Gastroesophageal sphincter (tissue), 4 donors: ENCODE measurements around the gene PMP22. TPM values are rescaled to one million over a fixed set of nuclear protein-coding genes. Genes with fewer than 3 reads are reported as not detected.

Experiments used
- ATAC-seq: fragments of 150-250 bp; one replicate; pipeline ENCODE4 v1.9.1; 2016; ENCODE audit warnings: mild to moderate bottlenecking, moderate library complexity
- H3K27ac ChIP-seq, 4 donors: fragments of 200-600 bp; sonication (generic) in 3 of 4; 1 replicate in 3 of 4; 2 replicates in 1 of 4; pipeline ENCODE4 v1.5.1; 2016 to 2019
- H3K27me3 ChIP-seq: fragments of 200-600 bp; sonication (generic); one replicate; pipeline ENCODE4 v1.5.1; 2019
- H3K36me3 ChIP-seq, 2 donors: fragments of 200-600 bp; sonication (generic); one replicate each; pipeline ENCODE4 v1.5.1; 2019; ENCODE audit warnings: control low read depth in 1 of 2
- H3K4me1 ChIP-seq, 3 donors: fragments of 200-600 bp; sonication (generic); 1 replicate in 2 of 3; 2 replicates in 1 of 3; pipeline ENCODE4 v1.5.1; 2016 to 2019; ENCODE audit warnings: control low read depth in 2 of 3
- H3K4me3 ChIP-seq, 2 donors: fragments of 200-600 bp; sonication (generic); one replicate each; pipeline ENCODE4 v1.5.1; 2019; ENCODE audit warnings: mild to moderate bottlenecking in 1 of 2, moderate library complexity in 1 of 2
- H3K9me3 ChIP-seq, 3 donors: fragments of 200-600 bp; sonication (generic); one replicate each; pipeline ENCODE4 v1.5.1; 2017 to 2019; ENCODE audit warnings: control low read depth in 2 of 3
- EP300 ChIP-seq: sonication (generic); formaldehyde crosslinking; IDR thresholded peaks from one replicate; pipeline ENCODE4 v1.6.1; 2017; ENCODE audit warnings: antibody characterized with exemption, mild to moderate bottlenecking
- POLR2A ChIP-seq, 2 donors: fragments of 450-650 bp; IDR thresholded peaks; one replicate each; pipeline ENCODE4 v1.6.1; 2017; ENCODE audit warnings: antibody characterized with exemption in 2 of 2, mild to moderate bottlenecking in 2 of 2, moderate library complexity in 1 of 2
- POLR2AphosphoS5 ChIP-seq: sonication (generic); formaldehyde crosslinking; IDR thresholded peaks from one replicate; pipeline ENCODE4 v1.6.1; 2017; ENCODE audit warnings: antibody characterized with exemption
- WGBS, 2 donors: methylation state at CpG; one replicate each; pipeline ENCODE4 v1.1.5; 2018; ENCODE audit warnings: low coverage in 1 of 2; 5-methylcytosine and 5-hydroxymethylcytosine counted together
- total RNA-seq, 4 donors: library from RNA; depleted of rRNA; stranded (reverse); fragments of >200 nt; gene quantifications; one replicate each; pipeline ENCODE4 v1.1.0, GENCODE V29; 2016
- TF ChIP-seq, protein P1 (sequence below), 4 experiments: fragments of 200-600 bp in 2 of 4; fragments of 450-650 bp in 2 of 4; sonication (generic) in 1 of 4; IDR thresholded peaks; one replicate each; pipeline ENCODE4 v1.5.1; 2017 to 2019; ENCODE audit warnings: antibody characterized with exemption in 4 of 4, mild to moderate bottlenecking in 2 of 4, moderate library complexity in 2 of 4

Gene PMP22
- total RNA-seq, 4 donors from 2014 or later: 145 to 268 (median 242) TPM

GRCh38 chr17:15307710-15308111, 42.6 kb upstream of the PMP22 start:
- Histone ChIP-seq H3K4me1 (peaks cover 0 to 13% (median 0%) of the 10 kb centered on the region in 3 donors), H3K36me3 (no peaks in the 10 kb centered on the region), H3K27me3 (no peaks in the 10 kb centered on the region), H3K27ac (no peak overlapping the region), H3K9me3 (no peaks in the 10 kb centered on the region), H3K4me3 (no peak overlapping the region)
- peak; percentile 78 for ATAC-seq
- no peak for TF ChIP-seq EP300
- no peak for TF ChIP-seq POLR2AphosphoS5
- TF ChIP-seq, protein P1, sequence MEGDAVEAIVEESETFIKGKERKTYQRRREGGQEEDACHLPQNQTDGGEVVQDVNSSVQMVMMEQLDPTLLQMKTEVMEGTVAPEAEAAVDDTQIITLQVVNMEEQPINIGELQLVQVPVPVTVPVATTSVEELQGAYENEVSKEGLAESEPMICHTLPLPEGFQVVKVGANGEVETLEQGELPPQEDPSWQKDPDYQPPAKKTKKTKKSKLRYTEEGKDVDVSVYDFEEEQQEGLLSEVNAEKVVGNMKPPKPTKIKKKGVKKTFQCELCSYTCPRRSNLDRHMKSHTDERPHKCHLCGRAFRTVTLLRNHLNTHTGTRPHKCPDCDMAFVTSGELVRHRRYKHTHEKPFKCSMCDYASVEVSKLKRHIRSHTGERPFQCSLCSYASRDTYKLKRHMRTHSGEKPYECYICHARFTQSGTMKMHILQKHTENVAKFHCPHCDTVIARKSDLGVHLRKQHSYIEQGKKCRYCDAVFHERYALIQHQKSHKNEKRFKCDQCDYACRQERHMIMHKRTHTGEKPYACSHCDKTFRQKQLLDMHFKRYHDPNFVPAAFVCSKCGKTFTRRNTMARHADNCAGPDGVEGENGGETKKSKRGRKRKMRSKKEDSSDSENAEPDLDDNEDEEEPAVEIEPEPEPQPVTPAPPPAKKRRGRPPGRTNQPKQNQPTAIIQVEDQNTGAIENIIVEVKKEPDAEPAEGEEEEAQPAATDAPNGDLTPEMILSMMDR (IDR thresholded peaks at IDR 0.05): no peak
- no peak for TF ChIP-seq POLR2A (IDR thresholded peaks at IDR 0.05)
- 31 to 46% methylated on average over 3 to 4 of the region's 4 CpGs for WGBS, 2 donors

DNA sequence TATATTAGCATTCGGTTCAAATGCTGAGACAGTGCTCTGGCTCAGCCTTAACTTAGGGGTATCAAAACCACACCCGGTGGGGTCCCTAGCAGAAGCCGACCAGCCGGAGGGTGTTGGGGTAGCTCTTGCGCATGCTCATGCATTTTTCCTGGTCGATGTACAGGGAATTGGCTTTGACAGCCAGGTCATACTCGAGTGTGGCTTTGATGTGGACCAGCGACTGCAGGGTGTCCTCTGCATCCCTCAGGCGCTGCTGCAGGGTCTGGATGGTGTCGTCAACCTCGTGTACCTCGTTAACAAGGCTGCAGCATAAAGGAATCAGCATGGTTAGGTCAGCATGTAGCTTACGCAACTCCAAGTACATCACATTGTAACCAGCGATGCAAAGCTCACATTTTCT, 38.7 kb upstream of the PMP22 start:
- no peak overlapping the region for H3K4me3 ChIP-seq
- WGBS, 2 donors: 74 to 94% methylated on average over 5 to 7 of the region's 14 CpGs
- no peak for TF ChIP-seq POLR2AphosphoS5
- TF ChIP-seq, protein P1 (IDR thresholded peaks at IDR 0.05): no peak
- TF ChIP-seq EP300: no peak
- no peak for TF ChIP-seq POLR2A (IDR thresholded peaks at IDR 0.05)
- H3K9me3 ChIP-seq: no peaks in the 10 kb centered on the region
- no peaks in the 10 kb centered on the region for H3K27me3 ChIP-seq
- peaks cover 0 to 13% (median 0%) of the 10 kb centered on the region in 3 donors for H3K4me1 ChIP-seq
- H3K27ac ChIP-seq: no peak overlapping the region
- no peaks in the 10 kb centered on the region for H3K36me3 ChIP-seq
- no peak for ATAC-seq

DNA sequence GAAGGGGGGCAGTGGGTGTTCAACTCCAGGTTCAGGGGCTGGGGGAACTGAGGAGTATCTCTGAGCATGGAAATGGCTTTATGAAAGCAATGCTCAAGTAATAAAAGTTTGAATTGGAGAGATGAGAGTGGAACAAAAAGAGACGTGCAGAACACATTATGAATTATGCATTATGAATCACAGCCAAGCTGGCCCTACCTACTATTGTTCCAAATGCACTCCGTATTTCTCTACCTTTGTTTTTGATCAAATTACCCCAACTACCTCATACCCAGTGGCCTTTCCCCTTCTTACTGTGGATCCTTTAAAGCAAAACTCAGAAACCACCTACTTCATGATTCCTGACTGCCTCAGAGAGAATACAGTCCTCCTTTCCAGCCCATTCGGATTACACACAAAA, 38.1 kb upstream of the PMP22 start:
- Histone ChIP-seq H3K27me3 (no peaks in the 10 kb centered on the region), H3K9me3 (no peaks in the 10 kb centered on the region), H3K27ac (no peak overlapping the region), H3K4me3 (no peak overlapping the region), H3K36me3 (no peaks in the 10 kb centered on the region), H3K4me1 (peaks cover 0 to 13% (median 0%) of the 10 kb centered on the region in 3 donors)
- no peak for ATAC-seq
- no peak for TF ChIP-seq POLR2A (IDR thresholded peaks at IDR 0.05)
- TF ChIP-seq, protein P1 (IDR thresholded peaks at IDR 0.05): no peak
- no peak for TF ChIP-seq POLR2AphosphoS5
- TF ChIP-seq EP300: no peak
- 14 to 19% methylated on average over 3 of the region's 3 CpGs for WGBS, 2 donors

- Histone ChIP-seq H3K9me3 (no peaks in the 10 kb centered on the region), H3K27ac (no peak overlapping the region), H3K27me3 (no peaks in the 10 kb centered on the region), H3K4me3 (no peak overlapping the region), H3K36me3 (no peaks in the 10 kb centered on the region), H3K4me1 (peaks cover 0 to 4% (median 0%) of the 10 kb centered on the region in 3 donors)
- ATAC-seq: no peak
- TF ChIP-seq POLR2AphosphoS5: no peak
- no peak for TF ChIP-seq EP300
- TF ChIP-seq POLR2A (IDR thresholded peaks at IDR 0.05): no peak
- TF ChIP-seq, protein P1 (IDR thresholded peaks at IDR 0.05): no peak
- WGBS, 2 donors: 94 to 100% methylated on average over 4 of the region's 6 CpGs
Measured at GRCh38 chr17:15301845-15302244, 36.7 kb upstream of the PMP22 start.

DNA sequence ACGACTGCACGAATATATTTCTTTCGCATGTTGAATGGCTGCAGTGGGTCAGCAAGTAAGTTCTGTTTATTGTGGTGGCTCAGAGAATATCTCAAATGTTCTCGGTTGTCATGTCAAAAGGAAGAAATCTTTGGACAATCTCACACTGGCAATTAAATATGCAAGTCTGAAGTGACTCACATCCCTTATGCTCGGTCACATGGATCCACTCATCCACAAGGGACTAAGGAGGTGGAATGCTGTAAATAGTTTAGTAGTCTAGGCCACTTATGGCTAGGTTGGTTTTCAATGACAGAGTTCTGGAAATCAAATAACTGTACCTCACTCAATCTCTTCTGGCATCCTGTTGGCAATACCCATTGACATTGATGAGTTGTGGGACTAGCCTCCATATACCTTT, 33.0 kb upstream of the PMP22 start:
- Histone ChIP-seq H3K27me3 (no peaks in the 10 kb centered on the region), H3K4me1 (no peaks in the 10 kb centered on the region), H3K36me3 (no peaks in the 10 kb centered on the region), H3K4me3 (no peak overlapping the region), H3K27ac (no peak overlapping the region), H3K9me3 (no peaks in the 10 kb centered on the region)
- TF ChIP-seq EP300: no peak
- TF ChIP-seq, protein P1 (IDR thresholded peaks at IDR 0.05): no peak
- no peak for ATAC-seq
- WGBS, 2 donors: 69 to 84% methylated on average over 5 of the region's 5 CpGs
